Measurements from ENCODE around the gene ADAMTSL4. TPM values are rescaled to one million over a fixed set of nuclear protein-coding genes. Genes with fewer than 3 reads are reported as not detected.

Gene ADAMTSL4
- total RNA-seq, 1 donor from 2014 or later, result 6.7 TPM

GRCh38 chr1:150535511-150536287, 13.5 kb upstream of the ADAMTSL4 start:
- H3K27ac ChIP-seq (ENCODE audit: low read depth, low read length), result peak overlapping the region; percentile 13
- peak overlapping the region; percentile 15 for H3K4me2 ChIP-seq (ENCODE audit: low read length)
- H3K4me3 Mint-ChIP-seq (ENCODE audit: unreplicated experiment), result no peak overlapping the region
- H3K79me2 ChIP-seq (ENCODE audit: insufficient read depth, low read length), result no peaks in the 10 kb centered on the region
- no peak overlapping the region for H3K9ac ChIP-seq (ENCODE audit: low read length)
- TF ChIP-seq CTCF (IDR thresholded peaks at IDR 0.05; ENCODE audit: insufficient read depth, low read depth, low read length) (no peak), EZH2 (IDR thresholded peaks at IDR 0.05; ENCODE audit: insufficient read depth, low read length) (no peak)
- peaks cover 44% of the 10 kb centered on the region for H3K4me1 ChIP-seq (ENCODE audit: insufficient read depth, low read length)
- H3K4me1 Mint-ChIP-seq (ENCODE audit: low read depth, unreplicated experiment), result peaks cover 37% of the 10 kb centered on the region
- H4K20me1 ChIP-seq (ENCODE audit: insufficient read depth, low read length), result no peaks in the 10 kb centered on the region
- H3K36me3 Mint-ChIP-seq (ENCODE audit: low read depth, unreplicated experiment), result no peaks in the 10 kb centered on the region
- DNase-seq (ENCODE audit: low read depth), result peak; percentile 89
- no peaks in the 10 kb centered on the region for H3K27me3 Mint-ChIP-seq (ENCODE audit: low read depth, unreplicated experiment)
- peak; percentile 23 for FAIRE-seq
- H3K9me3 Mint-ChIP-seq (ENCODE audit: unreplicated experiment), result no peaks in the 10 kb centered on the region
- H3K27ac Mint-ChIP-seq (ENCODE audit: unreplicated experiment), result peak overlapping the region; percentile 76
- H3K4me3 ChIP-seq (ENCODE audit: insufficient read depth, low read depth, low read length), result no peak overlapping the region
- H3K27me3 ChIP-seq (ENCODE audit: insufficient read depth, low read length), result no peaks in the 10 kb centered on the region
- peak overlapping the region; percentile 13 for H2AFZ ChIP-seq (ENCODE audit: low read depth, low read length)
- H3K9me3 ChIP-seq (ENCODE audit: insufficient read depth, low read depth, low read length), result no peaks in the 10 kb centered on the region
- H3K36me3 ChIP-seq (ENCODE audit: insufficient read depth, low read length), result no peaks in the 10 kb centered on the region

- Histone ChIP-seq H3K4me2 (ENCODE audit: low read length) (peak overlapping the region; percentile 71), H3K9ac (ENCODE audit: low read length) (peak overlapping the region; percentile 82), H2AFZ (ENCODE audit: low read depth, low read length) (peak overlapping the region; percentile 64), H4K20me1 (ENCODE audit: insufficient read depth, low read length) (no peaks in the 10 kb centered on the region), H3K36me3 (ENCODE audit: insufficient read depth, low read length) (no peaks in the 10 kb centered on the region), H3K4me1 (ENCODE audit: insufficient read depth, low read length) (peaks cover 40% of the 10 kb centered on the region), H3K4me3 (ENCODE audit: insufficient read depth, low read depth, low read length) (no peak overlapping the region), H3K9me3 (ENCODE audit: insufficient read depth, low read depth, low read length) (no peaks in the 10 kb centered on the region), H3K27ac (ENCODE audit: low read depth, low read length) (peak overlapping the region; percentile 94), H3K27me3 (ENCODE audit: insufficient read depth, low read length) (no peaks in the 10 kb centered on the region), H3K79me2 (ENCODE audit: insufficient read depth, low read length) (no peaks in the 10 kb centered on the region)
- Mint-ChIP-seq H3K36me3 (ENCODE audit: low read depth, unreplicated experiment) (no peaks in the 10 kb centered on the region), H3K4me1 (ENCODE audit: low read depth, unreplicated experiment) (peaks cover 37% of the 10 kb centered on the region), H3K27me3 (ENCODE audit: low read depth, unreplicated experiment) (no peaks in the 10 kb centered on the region), H3K27ac (ENCODE audit: unreplicated experiment) (peak overlapping the region; percentile 98), H3K9me3 (ENCODE audit: unreplicated experiment) (no peaks in the 10 kb centered on the region), H3K4me3 (ENCODE audit: unreplicated experiment) (no peak overlapping the region)
- FAIRE-seq (no peak), DNase-seq (ENCODE audit: low read depth) (no peak)
- TF ChIP-seq CTCF (IDR thresholded peaks at IDR 0.05; ENCODE audit: insufficient read depth, low read depth, low read length), result no peak
- TF ChIP-seq EZH2 (IDR thresholded peaks at IDR 0.05; ENCODE audit: insufficient read depth, low read length), result no peak
Observed at GRCh38 chr1:150536836-150537731, 12.1 kb upstream of the ADAMTSL4 start.

All from astrocyte (in vitro differentiated cells and primary cell).